ENCODE results near the gene CTNND2. TPM values are rescaled to one million over a fixed set of nuclear protein-coding genes. Genes with fewer than 3 reads are reported as not detected.

Gene CTNND2
- total RNA-seq, 1 donor from 2014 or later, result 13.9 TPM

GRCh38 chr5:11857391-11857790 is 46.9 kb downstream of the CTNND2 start:
- H3K36me3 Mint-ChIP-seq, result peaks cover 10% of the 10 kb centered on the region
- peaks cover 18% of the 10 kb centered on the region for H3K4me1 Mint-ChIP-seq
- peaks cover 6% of the 10 kb centered on the region for H3K9me3 Mint-ChIP-seq
- Histone ChIP-seq H3K4me3 (no peak overlapping the region), H4K20me1 (ENCODE audit: low read depth) (no peaks in the 10 kb centered on the region), H2AFZ (replicated peaks) (no peak overlapping the region), H3K9ac (no peak overlapping the region), H3F3A (ENCODE audit: low read depth) (no peaks in the 10 kb centered on the region), H3K4me1 (peaks cover 10% of the 10 kb centered on the region), H3K36me3 (no peaks in the 10 kb centered on the region), H3K79me2 (ENCODE audit: low read depth) (no peaks in the 10 kb centered on the region), H3K27ac (no peak overlapping the region), H3K9me3 (ENCODE audit: low read depth) (no peaks in the 10 kb centered on the region), H3K27me3 (no peaks in the 10 kb centered on the region), H3K4me2 (no peak overlapping the region)
- no peak overlapping the region for H3K4me3 Mint-ChIP-seq
- TF ChIP-seq EZH2 (IDR thresholded peaks at IDR 0.05), result no peak
- TF ChIP-seq EZH2phosphoT487 (IDR thresholded peaks at IDR 0.05), result no peak
- no peak for TF ChIP-seq CTCF (IDR thresholded peaks at IDR 0.05)
- DNase-seq (ENCODE audit: low spot score), result no peak
- no peak overlapping the region for H3K27ac Mint-ChIP-seq
- no peaks in the 10 kb centered on the region for H3K27me3 Mint-ChIP-seq (ENCODE audit: insufficient read depth, low read depth)

- Histone ChIP-seq H2AFZ (replicated peaks) (no peak overlapping the region), H3K4me3 (no peak overlapping the region), H3K9ac (no peak overlapping the region), H3K79me2 (ENCODE audit: low read depth) (no peaks in the 10 kb centered on the region), H3K9me3 (ENCODE audit: low read depth) (no peaks in the 10 kb centered on the region), H3K36me3 (no peaks in the 10 kb centered on the region), H3K4me1 (peaks cover 18% of the 10 kb centered on the region), H3K27ac (no peak overlapping the region), H3F3A (ENCODE audit: low read depth) (no peaks in the 10 kb centered on the region), H3K4me2 (no peak overlapping the region), H3K27me3 (no peaks in the 10 kb centered on the region), H4K20me1 (ENCODE audit: low read depth) (no peaks in the 10 kb centered on the region)
- Mint-ChIP-seq H3K4me3 (no peak overlapping the region), H3K27ac (no peak overlapping the region), H3K36me3 (peaks cover 10% of the 10 kb centered on the region), H3K27me3 (ENCODE audit: insufficient read depth, low read depth) (no peaks in the 10 kb centered on the region), H3K4me1 (peaks cover 18% of the 10 kb centered on the region), H3K9me3 (peaks cover 6% of the 10 kb centered on the region)
- peak; percentile 15 for DNase-seq (ENCODE audit: low spot score)
- TF ChIP-seq EZH2 (IDR thresholded peaks at IDR 0.05) (no peak), CTCF (IDR thresholded peaks at IDR 0.05) (no peak), EZH2phosphoT487 (IDR thresholded peaks at IDR 0.05) (no peak)
Observed at GRCh38 chr5:11854936-11855335, 49.3 kb downstream of the CTNND2 start.

DNA sequence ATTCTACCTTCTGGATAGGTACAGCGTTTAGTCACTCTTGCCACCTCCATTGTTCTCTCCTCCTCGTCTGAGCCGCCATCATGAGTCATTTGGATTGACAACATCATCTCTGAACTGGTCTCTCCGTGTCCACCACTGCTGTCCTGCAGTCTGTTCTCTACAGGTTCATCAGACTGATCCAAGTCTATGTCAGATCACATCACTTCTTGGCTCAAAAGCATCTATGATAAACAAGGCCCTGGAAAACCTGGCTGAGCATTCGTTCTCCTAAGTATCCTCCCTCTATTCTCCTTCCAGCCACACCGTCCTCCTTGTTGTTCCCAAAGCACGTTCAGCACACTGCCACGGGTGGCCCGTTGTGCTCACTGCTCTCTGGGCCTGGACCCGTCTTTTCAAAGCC is 50.5 kb downstream of the CTNND2 start:
- H3K4me1 Mint-ChIP-seq, result peaks cover 18% of the 10 kb centered on the region
- Histone ChIP-seq H2AFZ (replicated peaks) (no peak overlapping the region), H3K27me3 (no peaks in the 10 kb centered on the region), H3F3A (ENCODE audit: low read depth) (no peaks in the 10 kb centered on the region), H3K79me2 (ENCODE audit: low read depth) (no peaks in the 10 kb centered on the region), H3K4me3 (no peak overlapping the region), H3K9ac (no peak overlapping the region), H3K27ac (no peak overlapping the region), H3K4me2 (no peak overlapping the region), H3K36me3 (no peaks in the 10 kb centered on the region), H4K20me1 (ENCODE audit: low read depth) (no peaks in the 10 kb centered on the region), H3K4me1 (peaks cover 18% of the 10 kb centered on the region), H3K9me3 (ENCODE audit: low read depth) (no peaks in the 10 kb centered on the region)
- H3K36me3 Mint-ChIP-seq, result peaks cover 6% of the 10 kb centered on the region
- H3K9me3 Mint-ChIP-seq, result peaks cover 6% of the 10 kb centered on the region
- no peak overlapping the region for H3K4me3 Mint-ChIP-seq
- DNase-seq (ENCODE audit: low spot score), result no peak
- H3K27me3 Mint-ChIP-seq (ENCODE audit: insufficient read depth, low read depth), result no peaks in the 10 kb centered on the region
- no peak overlapping the region for H3K27ac Mint-ChIP-seq
- TF ChIP-seq EZH2 (IDR thresholded peaks at IDR 0.05) (no peak), CTCF (IDR thresholded peaks at IDR 0.05) (no peak)
